GM13976 (cell line): ENCODE results near the gene IZUMO4.

Experiments used
- DNase-seq: peaks from one replicate; pipeline ENCODE4 v3.0.0; 2012; ENCODE audit warnings: low spot score
- CTCF ChIP-seq: IDR thresholded peaks from 2 replicates; pipeline ENCODE4 v1.5.1; 2012; ENCODE audit warnings: borderline replicate concordance, mild to moderate bottlenecking; ENCODE audit not compliant: insufficient read depth; ENCODE audit errors: extremely low read depth, missing control alignments, control extremely low read depth
- in situ Hi-C: fragments of 300-500 bp; cut with MboI; formaldehyde crosslinking; loops from one replicate; pipeline ENCODE4 v1.12.0; 2022; ENCODE audit warnings: low sequenced_read_pairs, mixed read lengths, inconsistent platforms; ENCODE audit not compliant: unreplicated experiment

Gene IZUMO4

GRCh38 chr19:2054763-2055162 is 42.0 kb upstream of the IZUMO4 start:
- in situ Hi-C loops = no loop called here
- DNase-seq = no peak
- no peak for TF ChIP-seq CTCF

GRCh38 chr19:2055931-2056836 is 40.5 kb upstream of the IZUMO4 start:
- TF ChIP-seq CTCF = no peak
- no peak for DNase-seq
- in situ Hi-C loops = no loop called here

- DNase-seq = no peak
- no peak for TF ChIP-seq CTCF
- in situ Hi-C loops = no loop called here
Measured at GRCh38 chr19:2056837-2057192, 39.9 kb upstream of the IZUMO4 start.

GRCh38 chr19:2057484-2058469 is 38.9 kb upstream of the IZUMO4 start:
- TF ChIP-seq CTCF = no peak
- no peak for DNase-seq
- in situ Hi-C loops = no loop called here

GRCh38 chr19:2058570-2059421 is 37.9 kb upstream of the IZUMO4 start:
- DNase-seq = no peak
- no peak for TF ChIP-seq CTCF
- in situ Hi-C loops = no loop called here
